ENCODE data around the gene UBASH3B. TPM values are rescaled to one million over a fixed set of nuclear protein-coding genes. Genes with fewer than 3 reads are reported as not detected.

The UBASH3B gene
- polyA plus RNA-seq, 2 donors = 0.69 to 0.91 TPM

- Histone ChIP-seq H3K27ac (ENCODE audit: low read depth in 2 of 2, low read length in 1 of 2) (no peak overlapping the region), H3K4me1 (ENCODE audit: control insufficient read depth in 2 of 2, insufficient read depth in 2 of 2, low read length in 1 of 2) (peaks cover 3 to 11% of the 10 kb centered on the region in 2 donors), H3K36me3 (ENCODE audit: control insufficient read depth in 2 of 2, insufficient read depth in 2 of 2, low read length in 1 of 2) (no peaks in the 10 kb centered on the region), H3K27me3 (ENCODE audit: control insufficient read depth in 1 of 2, insufficient read depth in 2 of 2, low read length in 2 of 2) (no peaks in the 10 kb centered on the region), H3K9me3 (ENCODE audit: control insufficient read depth in 2 of 2, insufficient read depth in 1 of 2, low read depth in 1 of 2, low read length in 1 of 2) (no peaks in the 10 kb centered on the region), H3K4me3 (ENCODE audit: low read depth in 1 of 2, low read length in 2 of 2) (no peak overlapping the region)
- 91 to 92% methylated on average over 11 of the region's 11 CpGs for WGBS, 2 donors
These were observed 4.4 kb downstream of the UBASH3B start for GRCh38 chr11:122659676-122660554.

- Histone ChIP-seq H3K27me3 (ENCODE audit: control insufficient read depth in 1 of 2, insufficient read depth in 2 of 2, low read length in 2 of 2) (no peaks in the 10 kb centered on the region), H3K9me3 (ENCODE audit: control insufficient read depth in 2 of 2, insufficient read depth in 1 of 2, low read depth in 1 of 2, low read length in 1 of 2) (no peaks in the 10 kb centered on the region), H3K4me1 (ENCODE audit: control insufficient read depth in 2 of 2, insufficient read depth in 2 of 2, low read length in 1 of 2) (peaks cover 3 to 11% of the 10 kb centered on the region in 2 donors), H3K27ac (ENCODE audit: low read depth in 2 of 2, low read length in 1 of 2) (no peak overlapping the region), H3K4me3 (ENCODE audit: low read depth in 1 of 2, low read length in 2 of 2) (no peak overlapping the region), H3K36me3 (ENCODE audit: control insufficient read depth in 2 of 2, insufficient read depth in 2 of 2, low read length in 1 of 2) (no peaks in the 10 kb centered on the region)
- 58 to 67% methylated on average over 7 of the region's 7 CpGs for WGBS, 2 donors
These were observed 5.8 kb downstream of the UBASH3B start for GRCh38 chr11:122661182-122661945.

- 84 to 96% methylated on average over 13 of the region's 13 CpGs for WGBS, 2 donors
- Histone ChIP-seq H3K9me3 (ENCODE audit: control insufficient read depth in 2 of 2, insufficient read depth in 1 of 2, low read depth in 1 of 2, low read length in 1 of 2) (no peaks in the 10 kb centered on the region), H3K4me3 (ENCODE audit: low read depth in 1 of 2, low read length in 2 of 2) (no peak overlapping the region)
These were observed 7.7 kb downstream of the UBASH3B start for GRCh38 chr11:122663056-122663740.

GRCh38 chr11:122663764-122664163 lies 8.2 kb downstream of the UBASH3B start:
- Histone ChIP-seq H3K27me3 (ENCODE audit: control insufficient read depth in 1 of 2, insufficient read depth in 2 of 2, low read length in 2 of 2) (no peaks in the 10 kb centered on the region), H3K4me1 (ENCODE audit: control insufficient read depth in 2 of 2, insufficient read depth in 2 of 2, low read length in 1 of 2) (peaks cover 0 to 6% of the 10 kb centered on the region in 2 donors), H3K27ac (ENCODE audit: low read depth in 2 of 2, low read length in 1 of 2) (no peak overlapping the region), H3K9me3 (ENCODE audit: control insufficient read depth in 2 of 2, insufficient read depth in 1 of 2, low read depth in 1 of 2, low read length in 1 of 2) (no peaks in the 10 kb centered on the region), H3K4me3 (ENCODE audit: low read depth in 1 of 2, low read length in 2 of 2) (no peak overlapping the region), H3K36me3 (ENCODE audit: control insufficient read depth in 2 of 2, insufficient read depth in 2 of 2, low read length in 1 of 2) (no peaks in the 10 kb centered on the region)
- 63 to 74% methylated on average over 4 of the region's 4 CpGs for WGBS, 2 donors

More at GRCh38 chr11:122663056-122663740, 7.7 kb downstream of the UBASH3B start:
- Histone ChIP-seq H3K27ac (ENCODE audit: low read depth in 2 of 2, low read length in 1 of 2) (no peak overlapping the region), H3K4me1 (ENCODE audit: control insufficient read depth in 2 of 2, insufficient read depth in 2 of 2, low read length in 1 of 2) (peaks cover 0 to 6% of the 10 kb centered on the region in 2 donors), H3K27me3 (ENCODE audit: control insufficient read depth in 1 of 2, insufficient read depth in 2 of 2, low read length in 2 of 2) (no peaks in the 10 kb centered on the region), H3K36me3 (ENCODE audit: control insufficient read depth in 2 of 2, insufficient read depth in 2 of 2, low read length in 1 of 2) (no peaks in the 10 kb centered on the region)

GRCh38 chr11:122664188-122664587 lies 8.7 kb downstream of the UBASH3B start:
- H3K27ac ChIP-seq (ENCODE audit: low read depth in 2 of 2, low read length in 1 of 2) = no peak overlapping the region
- peaks cover 0 to 6% of the 10 kb centered on the region in 2 donors for H3K4me1 ChIP-seq (ENCODE audit: control insufficient read depth in 2 of 2, insufficient read depth in 2 of 2, low read length in 1 of 2)
- 92 to 93% methylated on average over 1 of the region's 1 CpG for WGBS, 2 donors

GRCh38 chr11:122665861-122666260 lies 10.3 kb downstream of the UBASH3B start:
- no peaks in the 10 kb centered on the region for H3K36me3 ChIP-seq (ENCODE audit: control insufficient read depth in 2 of 2, insufficient read depth in 2 of 2, low read length in 1 of 2)
- H3K4me3 ChIP-seq (ENCODE audit: low read depth in 1 of 2, low read length in 2 of 2) = no peak overlapping the region
- peaks cover 0 to 4% of the 10 kb centered on the region in 2 donors for H3K9me3 ChIP-seq (ENCODE audit: control insufficient read depth in 2 of 2, insufficient read depth in 1 of 2, low read depth in 1 of 2, low read length in 1 of 2)
- no peaks in the 10 kb centered on the region for H3K27me3 ChIP-seq (ENCODE audit: control insufficient read depth in 1 of 2, insufficient read depth in 2 of 2, low read length in 2 of 2)
- WGBS, 2 donors = 68 to 79% methylated on average over 10 of the region's 10 CpGs
- H3K4me1 ChIP-seq (ENCODE audit: control insufficient read depth in 2 of 2, insufficient read depth in 2 of 2, low read length in 1 of 2) = peaks cover 0 to 6% of the 10 kb centered on the region in 2 donors
- no peak overlapping the region for H3K27ac ChIP-seq (ENCODE audit: low read depth in 2 of 2, low read length in 1 of 2)

More at GRCh38 chr11:122664188-122664587, 8.7 kb downstream of the UBASH3B start:
- no peak overlapping the region for H3K4me3 ChIP-seq (ENCODE audit: low read depth in 1 of 2, low read length in 2 of 2)
- peaks cover 0 to 2% of the 10 kb centered on the region in 2 donors for H3K9me3 ChIP-seq (ENCODE audit: control insufficient read depth in 2 of 2, insufficient read depth in 1 of 2, low read depth in 1 of 2, low read length in 1 of 2)
- H3K27me3 ChIP-seq (ENCODE audit: control insufficient read depth in 1 of 2, insufficient read depth in 2 of 2, low read length in 2 of 2) = no peaks in the 10 kb centered on the region
- H3K36me3 ChIP-seq (ENCODE audit: control insufficient read depth in 2 of 2, insufficient read depth in 2 of 2, low read length in 1 of 2) = no peaks in the 10 kb centered on the region

- H3K9me3 ChIP-seq (ENCODE audit: control insufficient read depth in 2 of 2, insufficient read depth in 1 of 2, low read depth in 1 of 2, low read length in 1 of 2) = peaks cover 0 to 4% of the 10 kb centered on the region in 2 donors
- no peaks in the 10 kb centered on the region for H3K27me3 ChIP-seq (ENCODE audit: control insufficient read depth in 1 of 2, insufficient read depth in 2 of 2, low read length in 2 of 2)
- no peaks in the 10 kb centered on the region for H3K4me1 ChIP-seq (ENCODE audit: control insufficient read depth in 2 of 2, insufficient read depth in 2 of 2, low read length in 1 of 2)
- no peaks in the 10 kb centered on the region for H3K36me3 ChIP-seq (ENCODE audit: control insufficient read depth in 2 of 2, insufficient read depth in 2 of 2, low read length in 1 of 2)
- H3K4me3 ChIP-seq (ENCODE audit: low read depth in 1 of 2, low read length in 2 of 2) = no peak overlapping the region
- no peak overlapping the region for H3K27ac ChIP-seq (ENCODE audit: low read depth in 2 of 2, low read length in 1 of 2)
These were observed 11.2 kb downstream of the UBASH3B start for GRCh38 chr11:122666743-122667142.

GRCh38 chr11:122668562-122669090 lies 13.1 kb downstream of the UBASH3B start:
- WGBS, 2 donors = 46 to 62% methylated on average over 6 of the region's 6 CpGs
- H3K9me3 ChIP-seq (ENCODE audit: control insufficient read depth in 2 of 2, insufficient read depth in 1 of 2, low read depth in 1 of 2, low read length in 1 of 2) = peaks cover 0 to 4% of the 10 kb centered on the region in 2 donors
- H3K4me1 ChIP-seq (ENCODE audit: control insufficient read depth in 2 of 2, insufficient read depth in 2 of 2, low read length in 1 of 2) = no peaks in the 10 kb centered on the region
- H3K36me3 ChIP-seq (ENCODE audit: control insufficient read depth in 2 of 2, insufficient read depth in 2 of 2, low read length in 1 of 2) = peaks cover 0 to 3% of the 10 kb centered on the region in 2 donors
- no peak overlapping the region for H3K27ac ChIP-seq (ENCODE audit: low read depth in 2 of 2, low read length in 1 of 2)
- H3K27me3 ChIP-seq (ENCODE audit: control insufficient read depth in 1 of 2, insufficient read depth in 2 of 2, low read length in 2 of 2) = no peaks in the 10 kb centered on the region
- no peak overlapping the region for H3K4me3 ChIP-seq (ENCODE audit: low read depth in 1 of 2, low read length in 2 of 2)

GRCh38 chr11:122670131-122670530 lies 14.6 kb downstream of the UBASH3B start:
- no peak overlapping the region for H3K27ac ChIP-seq (ENCODE audit: low read depth in 2 of 2, low read length in 1 of 2)
- H3K4me1 ChIP-seq (ENCODE audit: control insufficient read depth in 2 of 2, insufficient read depth in 2 of 2, low read length in 1 of 2) = no peaks in the 10 kb centered on the region
- H3K27me3 ChIP-seq (ENCODE audit: control insufficient read depth in 1 of 2, insufficient read depth in 2 of 2, low read length in 2 of 2) = no peaks in the 10 kb centered on the region
- H3K9me3 ChIP-seq (ENCODE audit: control insufficient read depth in 2 of 2, insufficient read depth in 1 of 2, low read depth in 1 of 2, low read length in 1 of 2) = peaks cover 0 to 4% of the 10 kb centered on the region in 2 donors
- no peak overlapping the region for H3K4me3 ChIP-seq (ENCODE audit: low read depth in 1 of 2, low read length in 2 of 2)
- WGBS, 2 donors = 91 to 94% methylated on average over 1 of the region's 1 CpG
- peaks cover 0 to 3% of the 10 kb centered on the region in 2 donors for H3K36me3 ChIP-seq (ENCODE audit: control insufficient read depth in 2 of 2, insufficient read depth in 2 of 2, low read length in 1 of 2)

Data from esophagus (tissue), 2 donors.